GM21786 (cell line): Measurements from ENCODE around the gene SNCG.

Source experiments
- ATAC-seq: cut with Tn5 transposase; IDR thresholded peaks from one replicate; pipeline ENCODE4 v1.9.1; 2021; ENCODE audit not compliant: unreplicated experiment

The SNCG gene

DNA sequence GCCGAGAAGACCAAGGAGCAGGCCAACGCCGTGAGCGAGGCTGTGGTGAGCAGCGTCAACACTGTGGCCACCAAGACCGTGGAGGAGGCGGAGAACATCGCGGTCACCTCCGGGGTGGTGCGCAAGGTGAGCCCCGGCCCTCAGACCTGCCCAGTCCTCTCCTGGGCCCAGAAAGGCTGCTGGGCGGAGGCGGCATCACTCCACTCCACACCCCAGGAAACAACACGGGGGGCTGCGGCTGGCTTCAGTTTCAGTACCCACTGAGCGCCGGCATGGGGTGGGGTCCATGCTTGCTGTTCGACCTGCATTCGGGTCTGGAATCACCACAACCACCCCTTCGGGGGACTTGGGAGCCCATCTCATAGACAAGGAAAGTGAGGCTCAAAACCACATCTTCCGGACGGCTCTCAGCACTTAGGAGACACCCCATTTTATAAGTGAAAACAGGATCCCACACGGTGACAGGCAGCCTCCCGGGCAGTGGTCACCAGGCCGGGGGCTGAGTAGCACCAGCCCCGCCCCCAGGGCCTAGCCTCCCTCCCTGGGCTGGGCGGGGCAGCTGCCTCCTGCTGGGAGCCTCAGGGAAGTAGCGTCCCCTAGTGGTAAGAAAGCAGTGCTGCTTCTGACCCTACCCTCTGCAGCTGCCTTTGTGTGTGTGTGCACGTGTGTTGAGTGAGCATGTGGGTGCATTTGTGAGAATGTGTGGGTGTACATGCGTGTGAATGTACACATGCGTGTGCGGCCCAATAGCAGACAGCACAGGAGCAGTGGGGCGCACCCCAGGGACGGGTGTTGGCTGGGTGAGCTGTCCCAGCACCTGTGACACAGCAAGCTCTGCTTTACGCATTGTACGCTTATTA lies 1.8 kb downstream of the SNCG start:
- peak; percentile 77 for ATAC-seq

DNA sequence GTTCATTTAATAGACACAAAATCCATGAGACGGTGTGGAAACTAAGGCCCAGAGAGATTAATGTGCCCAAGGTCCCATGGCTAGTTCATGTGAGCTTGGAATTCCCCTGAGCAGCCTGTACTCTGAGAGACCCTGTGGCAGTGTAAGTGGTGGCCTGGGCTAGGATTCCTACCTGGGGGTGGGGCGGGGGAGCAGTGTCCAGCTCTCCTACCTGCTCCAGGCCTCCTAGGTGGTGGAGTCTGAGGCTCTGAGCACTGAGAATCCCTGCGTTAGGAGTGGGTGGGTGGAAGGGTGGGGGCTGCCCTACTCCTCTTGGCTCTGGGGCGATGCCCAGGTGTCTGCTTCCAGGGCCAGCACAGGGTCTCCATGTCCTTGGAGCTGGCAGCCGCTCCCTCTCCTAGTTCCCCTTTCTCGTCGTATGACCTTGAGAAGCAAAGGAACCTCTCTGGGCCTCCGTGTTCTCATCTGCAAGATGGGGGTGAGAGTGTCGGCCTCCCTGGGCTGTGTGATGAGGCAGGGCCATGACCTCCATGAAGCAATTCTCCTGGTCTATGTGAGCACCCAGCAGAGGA lies 2.5 kb downstream of the SNCG start:
- no peak for ATAC-seq

DNA sequence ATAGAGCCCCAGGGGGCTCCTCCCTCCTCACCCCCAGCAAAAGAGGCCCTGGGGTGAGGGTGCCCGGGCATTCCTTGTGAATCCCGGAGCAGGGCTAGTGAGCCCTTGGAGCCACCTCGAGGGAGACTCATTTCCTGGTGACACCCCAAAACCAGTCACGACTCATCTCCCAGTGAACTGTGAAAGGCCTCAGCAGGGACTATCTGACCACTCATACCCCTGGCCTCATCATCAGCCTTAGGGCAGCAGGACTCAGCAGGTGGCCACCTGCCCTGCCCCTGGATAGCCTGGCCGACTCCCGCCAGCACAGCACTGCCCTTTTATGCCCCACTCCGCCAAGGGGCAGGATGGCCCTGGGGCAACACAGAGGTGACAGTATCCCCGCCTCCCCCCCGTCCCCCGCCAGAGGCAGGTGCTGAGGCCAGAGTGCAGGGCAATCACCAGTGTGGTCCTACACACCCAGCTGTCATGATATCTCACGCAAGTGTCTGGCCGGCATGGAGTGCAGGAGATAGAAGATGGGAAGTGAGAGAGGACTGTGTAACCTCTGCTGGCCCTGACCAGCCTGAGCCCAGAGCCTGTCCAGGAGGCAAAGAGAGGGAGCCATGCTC lies 3.2 kb downstream of the SNCG start:
- no peak for ATAC-seq

DNA sequence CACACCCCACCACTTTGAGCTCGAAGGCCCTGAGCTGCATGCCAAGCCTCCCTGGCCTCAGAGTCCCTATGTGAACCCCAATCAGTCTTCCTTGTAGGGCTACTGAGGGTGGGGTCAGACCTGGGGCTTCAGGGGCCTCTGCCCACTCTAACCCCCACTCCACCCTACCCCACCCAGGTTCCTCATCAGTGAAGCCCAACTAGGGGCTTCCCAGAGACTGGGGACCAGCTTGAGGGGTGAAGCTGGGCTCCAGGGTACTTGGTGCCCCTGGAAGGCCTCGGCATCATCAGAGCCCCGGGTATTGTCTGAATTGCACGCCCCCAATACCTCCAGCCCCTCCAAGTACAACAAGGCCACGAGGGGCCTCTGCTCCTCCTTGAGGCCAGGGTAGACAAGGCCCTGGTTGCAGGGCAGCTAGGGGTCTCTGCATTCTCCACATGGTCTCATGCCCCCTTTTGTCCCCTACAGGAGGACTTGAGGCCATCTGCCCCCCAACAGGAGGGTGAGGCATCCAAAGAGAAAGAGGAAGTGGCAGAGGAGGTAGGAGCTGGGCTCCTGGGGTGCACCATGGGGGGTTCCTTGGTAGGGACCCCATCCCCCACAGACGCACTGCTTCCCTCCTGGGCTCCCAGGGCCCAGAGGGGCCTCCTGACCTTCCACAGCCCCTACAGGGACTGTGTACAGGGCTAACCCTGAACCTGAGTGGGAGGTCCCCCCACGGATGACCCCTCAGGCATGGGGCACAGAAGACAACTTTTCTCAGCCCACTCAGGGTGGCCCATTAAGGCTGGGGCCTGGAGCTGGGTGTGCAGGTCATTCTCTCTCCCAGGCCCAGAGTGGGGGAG lies 4.0 kb downstream of the SNCG start:
- ATAC-seq: no peak

DNA sequence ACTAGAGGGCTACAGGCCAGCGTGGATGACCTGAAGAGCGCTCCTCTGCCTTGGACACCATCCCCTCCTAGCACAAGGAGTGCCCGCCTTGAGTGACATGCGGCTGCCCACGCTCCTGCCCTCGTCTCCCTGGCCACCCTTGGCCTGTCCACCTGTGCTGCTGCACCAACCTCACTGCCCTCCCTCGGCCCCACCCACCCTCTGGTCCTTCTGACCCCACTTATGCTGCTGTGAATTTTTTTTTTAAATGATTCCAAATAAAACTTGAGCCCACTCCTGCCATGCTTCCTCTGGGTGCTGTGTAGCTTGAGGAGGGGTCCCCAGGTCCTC lies 4.5 kb downstream of the SNCG start:
- no peak for ATAC-seq

DNA sequence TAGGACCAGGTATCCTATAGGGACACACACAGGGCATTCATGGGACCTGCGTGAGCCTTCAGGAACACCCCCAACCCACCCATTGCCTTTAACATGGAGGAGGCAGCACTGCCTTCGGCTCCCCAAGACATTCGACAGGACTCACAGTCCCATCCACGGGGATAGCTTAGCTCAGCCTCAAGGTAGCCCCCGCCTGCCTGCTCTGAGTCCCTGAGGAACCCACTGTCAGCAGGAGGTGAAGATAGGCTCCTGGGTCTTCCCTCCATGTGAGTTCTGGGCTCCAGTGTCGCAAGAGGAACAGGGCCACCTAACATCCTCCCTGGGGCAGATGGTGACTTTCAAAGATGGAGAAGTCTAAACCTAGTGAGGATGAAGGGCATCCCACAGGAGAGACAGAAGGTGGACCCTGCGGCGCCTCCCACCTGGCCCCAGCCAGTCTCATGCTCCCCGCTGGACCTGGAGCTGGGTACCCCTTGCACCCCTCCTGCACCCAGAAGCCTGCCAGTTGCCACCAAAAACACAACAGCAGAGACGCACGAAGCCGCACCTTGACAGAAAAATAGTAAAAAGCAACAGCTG lies 5.0 kb downstream of the SNCG start:
- no peak for ATAC-seq

DNA sequence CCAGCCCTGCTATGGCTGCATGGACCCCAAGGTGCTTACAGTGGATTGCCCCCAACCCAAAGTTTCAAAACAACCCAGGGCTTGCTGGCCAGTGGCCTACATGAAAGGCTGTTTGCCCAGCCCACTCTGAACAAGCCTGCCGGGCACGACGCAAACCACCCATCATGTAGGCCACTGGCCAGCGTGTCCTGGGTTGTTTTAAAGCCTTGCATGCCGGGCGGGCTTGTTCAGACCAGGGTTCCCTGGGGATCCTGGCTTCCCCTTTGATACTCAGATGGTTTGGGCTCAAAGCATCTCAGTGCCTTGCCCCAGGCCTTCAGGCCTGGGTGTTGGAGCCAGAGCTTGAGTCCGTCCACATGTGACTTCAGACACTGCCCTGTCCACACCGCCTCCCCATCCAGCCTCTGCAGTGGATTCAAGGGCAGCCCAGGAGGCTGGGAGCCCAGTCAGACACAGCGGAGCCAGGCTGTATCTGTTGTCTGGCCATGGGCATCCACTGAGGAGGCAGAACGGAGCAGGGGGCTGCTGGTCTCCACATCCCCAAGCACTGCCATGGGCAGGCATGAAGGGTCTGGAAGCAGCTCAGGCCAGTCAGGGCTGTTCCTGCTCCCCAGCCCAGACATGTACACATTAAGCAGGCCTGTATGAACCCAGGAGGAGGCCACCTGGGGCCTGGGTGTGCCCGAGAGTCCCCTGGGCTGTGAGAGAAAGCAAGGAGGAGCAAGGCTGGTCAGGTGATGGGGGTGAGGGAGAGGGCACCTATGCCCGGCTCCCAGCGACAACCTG lies 5.9 kb downstream of the SNCG start:
- no peak for ATAC-seq

DNA sequence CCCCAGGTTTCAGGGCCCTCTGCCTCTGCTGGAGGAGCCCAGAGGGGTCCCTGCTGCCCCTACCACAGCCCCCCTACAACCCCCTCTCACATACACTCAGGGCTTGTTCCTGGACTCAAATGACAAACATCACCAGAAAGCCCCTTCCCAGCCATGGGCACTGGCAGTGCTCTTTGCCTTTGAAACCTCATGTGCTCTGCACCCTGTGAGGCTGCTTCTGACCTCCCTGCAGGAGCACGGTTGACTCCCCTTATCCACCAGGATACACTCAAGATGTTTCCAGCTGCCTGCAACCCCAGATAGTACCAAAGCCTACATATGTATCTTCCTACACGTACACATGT lies 6.4 kb downstream of the SNCG start:
- ATAC-seq: no peak

DNA sequence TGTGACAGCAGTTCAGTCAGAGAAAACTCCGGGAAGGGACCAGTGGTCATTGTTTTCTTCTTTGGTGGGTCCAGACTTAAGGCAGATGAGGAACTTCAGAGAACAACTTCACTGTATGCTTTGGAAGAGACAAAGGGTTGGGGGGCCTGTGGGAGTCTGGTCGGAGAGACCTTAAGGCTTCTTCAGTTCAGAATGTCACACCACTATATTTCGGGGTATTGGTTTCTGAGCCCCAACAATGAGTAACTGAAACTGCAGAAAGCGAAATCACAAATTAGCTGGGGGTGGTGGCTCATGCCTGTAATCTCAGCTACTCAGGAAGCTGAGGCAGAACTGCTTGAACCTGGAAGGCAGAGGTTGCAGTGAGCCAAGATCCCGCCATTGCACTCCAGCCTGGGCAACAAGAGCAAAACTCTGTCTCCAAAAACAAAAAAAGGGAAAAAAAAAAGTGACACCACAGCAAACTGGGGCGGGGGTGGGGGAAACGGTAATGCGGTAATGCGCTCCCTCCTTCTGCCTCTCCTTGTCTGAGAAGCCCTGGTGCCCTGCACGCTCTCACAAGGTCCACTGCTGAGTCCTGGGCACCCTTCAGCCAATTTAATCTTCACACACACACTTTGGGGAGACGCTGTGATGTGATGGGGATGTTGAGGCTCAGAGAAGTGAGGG lies 7.7 kb downstream of the SNCG start:
- ATAC-seq: peak; percentile 31

DNA sequence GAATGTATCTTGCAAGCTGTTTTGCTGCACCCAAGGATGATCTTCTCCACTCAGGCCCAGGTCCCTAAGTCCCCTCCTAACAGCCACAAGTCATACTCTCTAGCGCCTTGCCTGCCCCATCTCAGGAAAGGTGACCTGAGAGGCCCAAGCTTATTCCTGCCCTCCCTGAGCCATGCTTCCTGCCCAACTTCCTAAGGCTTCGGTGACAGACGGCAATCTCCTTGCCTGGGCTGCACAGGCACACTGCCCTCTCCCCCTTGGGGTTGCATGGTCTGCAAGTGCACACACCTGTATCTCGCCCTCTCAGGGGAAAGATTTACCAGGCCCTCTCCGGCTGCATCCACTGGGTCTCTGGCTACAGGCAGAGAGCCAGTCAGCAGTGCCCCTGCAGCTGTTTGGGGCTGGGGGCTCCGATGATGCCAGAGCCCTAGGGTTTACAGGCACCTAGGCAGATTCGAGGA lies 9.1 kb downstream of the SNCG start:
- no peak for ATAC-seq

DNA sequence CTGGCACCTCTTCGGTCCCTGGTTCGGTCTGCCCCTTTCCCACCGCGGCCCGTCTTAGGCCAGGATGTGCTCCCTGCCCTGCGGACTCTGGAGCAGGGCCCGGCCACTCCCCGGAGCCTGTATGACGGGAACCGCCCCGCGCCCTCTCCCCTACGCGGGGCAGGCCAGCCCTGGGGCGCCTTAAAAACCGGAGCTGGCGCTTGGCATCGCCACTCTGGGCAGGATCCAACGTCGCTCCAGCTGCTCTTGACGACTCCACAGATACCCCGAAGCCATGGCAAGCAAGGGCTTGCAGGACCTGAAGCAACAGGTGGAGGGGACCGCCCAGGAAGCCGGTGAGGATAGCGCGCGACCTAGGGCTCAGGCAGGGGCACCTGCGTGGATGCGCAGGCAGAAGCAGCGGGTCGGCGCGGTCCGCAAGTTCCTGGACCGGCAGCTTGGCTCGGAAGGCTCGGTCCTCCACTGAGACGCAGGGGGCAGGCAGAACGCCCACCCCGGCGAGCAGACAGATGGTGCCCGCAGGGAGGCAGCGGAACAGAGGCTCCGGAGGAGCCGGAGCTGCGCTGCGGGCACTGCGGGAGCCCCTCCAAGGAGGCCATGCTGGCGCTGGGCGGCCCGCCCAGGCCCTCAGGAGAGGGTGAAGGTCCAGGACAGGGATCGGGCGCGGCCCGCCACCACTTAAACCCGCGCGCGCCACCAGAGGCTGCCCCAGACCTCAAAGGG lies 10.0 kb downstream of the SNCG start, which contains the start of gene ADIRF:
ADIRF (plus strand) TSS at position 212 of the 723 bp plus-strand sequence; CDS start at position 275, 63 bp downstream.
- ATAC-seq: no peak

DNA sequence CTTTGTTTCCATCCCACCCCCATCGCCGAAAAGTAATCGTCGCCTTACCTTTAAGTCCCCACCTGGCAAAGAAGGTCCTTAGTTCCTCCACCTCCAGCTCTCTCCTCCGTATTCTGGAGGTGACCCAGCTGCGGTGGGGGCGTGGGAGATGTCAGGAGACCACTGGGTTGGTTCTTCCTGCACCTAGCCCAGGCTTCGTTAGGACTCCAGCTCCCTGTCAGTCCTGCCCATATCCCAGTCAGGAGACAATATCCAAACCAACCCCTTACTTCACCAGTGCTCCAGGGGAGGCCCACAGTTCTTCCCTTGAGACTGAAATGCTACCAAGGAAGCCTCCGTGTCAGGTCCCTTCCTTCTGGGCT lies 10.6 kb downstream of the SNCG start:
- no peak for ATAC-seq

DNA sequence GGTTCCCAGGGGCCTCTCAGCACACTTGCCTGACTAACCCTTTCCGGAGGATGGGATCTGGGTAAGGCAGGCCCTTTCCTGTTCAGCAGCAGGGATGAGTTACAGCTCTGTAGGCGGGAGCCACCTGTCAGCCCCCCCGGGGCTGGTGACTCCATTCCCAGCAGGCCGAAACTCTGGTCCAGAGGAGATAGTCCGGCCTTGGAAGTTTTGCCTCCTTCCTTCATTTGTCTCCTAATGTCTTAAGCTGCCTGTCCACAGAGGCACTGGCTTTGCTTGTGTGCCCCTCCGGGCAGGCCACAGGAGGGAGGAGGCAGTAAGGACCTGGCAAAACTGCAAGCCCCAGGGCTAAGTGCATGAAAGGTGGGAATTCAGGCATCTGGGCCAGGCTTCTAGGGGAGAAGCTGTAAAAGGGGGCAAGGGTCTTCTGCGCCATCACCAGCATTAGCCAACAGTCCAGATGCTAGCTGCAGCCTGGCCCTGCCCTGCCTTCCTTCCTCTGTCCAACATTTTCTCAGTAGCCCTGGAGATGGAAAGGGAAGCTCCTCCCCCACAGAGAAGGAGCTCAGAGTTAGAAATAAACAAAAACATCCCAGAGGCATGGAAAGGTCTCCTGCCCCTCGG lies 11.1 kb downstream of the SNCG start:
- no peak for ATAC-seq

DNA sequence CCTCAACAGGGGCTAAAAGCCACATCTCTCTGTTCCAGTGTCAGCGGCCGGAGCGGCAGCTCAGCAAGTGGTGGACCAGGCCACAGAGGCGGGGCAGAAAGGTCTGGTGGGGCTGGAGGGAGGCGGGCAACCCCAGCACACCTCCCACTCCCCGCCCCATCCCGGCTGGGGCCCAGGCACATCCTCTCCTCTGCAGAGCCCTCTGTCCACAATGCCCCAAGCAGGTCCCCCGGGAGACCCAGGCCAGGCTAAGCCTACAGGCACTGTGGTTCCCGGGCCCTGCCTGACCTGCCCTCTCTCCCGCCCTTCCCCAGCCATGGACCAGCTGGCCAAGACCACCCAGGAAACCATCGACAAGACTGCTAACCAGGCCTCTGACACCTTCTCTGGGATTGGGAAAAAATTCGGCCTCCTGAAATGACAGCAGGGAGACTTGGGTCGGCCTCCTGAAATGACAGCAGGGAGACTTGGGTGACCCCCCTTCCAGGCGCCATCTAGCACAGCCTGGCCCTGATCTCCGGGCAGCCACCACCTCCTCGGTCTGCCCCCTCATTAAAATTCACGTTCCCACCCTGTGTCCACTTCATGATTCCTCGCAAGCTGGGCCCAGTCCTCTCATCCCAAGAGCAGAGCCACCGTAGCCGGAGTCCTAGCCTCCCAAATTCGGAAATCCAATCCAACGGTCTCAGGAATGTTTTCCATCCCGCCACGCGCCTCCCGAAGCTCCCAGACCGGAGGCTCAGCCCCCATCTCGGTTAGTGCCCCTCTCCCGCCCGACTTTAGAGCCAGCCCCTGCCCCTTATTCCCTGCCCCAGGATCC lies 12.0 kb downstream of the SNCG start:
- no peak for ATAC-seq

DNA sequence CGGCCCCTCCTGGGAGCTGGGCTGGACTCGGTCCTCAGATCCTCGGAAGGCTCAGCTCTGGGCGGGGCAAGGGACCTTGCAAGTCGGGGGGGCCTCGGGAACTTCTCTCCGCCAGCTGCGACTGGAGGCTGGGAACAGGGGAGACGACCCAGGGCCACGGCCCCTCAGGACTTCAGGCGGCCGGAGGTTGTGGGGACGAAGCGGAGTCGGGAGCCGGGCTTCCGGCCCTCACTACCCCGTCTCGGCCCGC lies 12.5 kb downstream of the SNCG start:
- no peak for ATAC-seq

DNA sequence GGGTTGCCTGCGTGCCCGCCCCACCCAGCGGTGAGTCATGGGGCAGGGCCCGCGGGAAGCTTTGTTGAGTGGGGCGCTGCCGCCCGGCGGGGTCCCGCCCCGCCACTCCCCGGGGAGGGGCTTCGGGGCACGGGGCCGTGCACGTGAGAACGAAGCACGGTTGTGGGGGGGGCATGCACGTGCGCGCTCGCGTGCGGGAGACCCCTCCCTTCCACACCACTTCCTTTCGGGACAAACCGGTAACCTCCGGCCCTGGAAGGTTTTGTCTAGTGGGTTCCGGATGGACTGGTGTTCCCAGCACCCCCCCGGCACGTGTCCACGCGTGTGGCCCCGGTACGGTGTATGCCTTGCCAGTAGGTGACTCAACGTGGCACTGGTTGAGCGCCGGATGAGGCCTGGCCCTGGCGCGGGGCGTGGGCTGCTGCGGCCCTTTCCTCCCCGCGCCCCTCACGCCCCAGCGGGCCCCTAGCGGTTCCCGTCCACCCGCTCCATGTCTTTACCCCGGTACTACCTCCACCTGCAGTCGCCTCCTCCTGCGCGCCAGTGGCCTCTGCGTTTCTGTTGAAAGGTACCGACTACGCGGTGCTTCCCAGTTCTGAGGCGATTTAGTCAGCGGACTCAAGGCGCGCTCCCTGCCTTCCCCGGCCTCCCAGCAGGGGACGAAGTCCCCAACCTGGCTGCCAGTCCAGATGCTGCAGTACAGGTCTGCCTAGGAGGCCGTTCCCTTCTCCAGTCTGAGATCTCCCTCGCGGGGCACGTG lies 13.0 kb downstream of the SNCG start:
- ATAC-seq: peak; percentile 72

DNA sequence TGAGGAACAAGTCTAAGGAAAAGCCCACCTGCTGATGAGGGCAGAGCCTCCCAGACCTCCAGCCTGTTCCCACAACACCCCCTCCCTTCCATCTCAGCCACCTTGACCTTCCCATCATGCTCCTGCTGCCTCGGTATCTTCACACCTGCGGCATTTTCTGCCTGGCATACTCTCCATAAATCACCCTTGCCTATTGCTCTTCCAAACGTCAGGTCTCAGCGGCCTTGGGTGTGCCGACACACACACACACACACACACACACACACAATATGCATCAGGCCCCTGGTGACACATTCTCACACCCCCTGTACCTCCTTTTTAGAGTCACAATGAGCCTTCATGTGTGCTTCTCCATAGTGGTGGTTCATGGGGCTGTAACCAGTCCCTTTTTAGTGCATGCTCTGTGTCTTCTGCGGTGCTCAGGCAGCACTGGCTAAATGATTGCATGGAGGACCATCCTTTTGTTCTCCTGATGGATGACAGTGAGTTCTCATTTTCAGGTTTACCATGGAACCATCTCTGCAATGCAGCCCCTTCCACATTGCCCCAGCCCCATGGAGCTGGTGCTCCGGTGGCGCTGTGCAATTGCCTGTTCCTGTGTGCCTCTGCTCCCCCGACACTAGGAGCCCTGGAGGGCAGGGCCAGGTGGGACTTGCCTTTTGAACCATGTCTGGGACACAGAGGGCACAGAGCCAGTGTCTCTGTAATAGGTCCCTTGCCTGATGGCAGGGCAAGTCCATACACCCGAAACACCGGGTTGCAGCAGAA lies 14.4 kb downstream of the SNCG start:
- no peak for ATAC-seq
